ENCODE measurements around the gene ZBTB40.

The ZBTB40 gene

GRCh38 chr1:22451702-22452480, at the start of gene ZBTB40:
Gene ZBTB40 (plus strand): TSS chr1:22451851. CDS start chr1:22489949, 38,098 bp downstream.
- peak within 1 kb of the TSS; percentile 81 for H3K4me3 ChIP-seq (replicated peaks; ENCODE audit: low read depth, low read length)
- DNase-seq (ENCODE audit: extremely low read depth, low read depth) = peak; percentile 85
- no peak for TF ChIP-seq CTCF (IDR thresholded peaks at IDR 0.05; ENCODE audit: low read depth, low read length, missing control alignments)

GRCh38 chr1:22402356-22403053, 49.1 kb upstream of the ZBTB40 start:
- no peak for DNase-seq (ENCODE audit: extremely low read depth, low read depth)
- H3K4me3 ChIP-seq (replicated peaks; ENCODE audit: low read depth, low read length) = no peak overlapping the region
- TF ChIP-seq CTCF (IDR thresholded peaks at IDR 0.05; ENCODE audit: low read depth, low read length, missing control alignments) = no peak

- DNase-seq (ENCODE audit: extremely low read depth, low read depth) = no peak
- no peak overlapping the region for H3K4me3 ChIP-seq (replicated peaks; ENCODE audit: low read depth, low read length)
- no peak for TF ChIP-seq CTCF (IDR thresholded peaks at IDR 0.05; ENCODE audit: low read depth, low read length, missing control alignments)
Measured at GRCh38 chr1:22404486-22404885, 47.2 kb upstream of the ZBTB40 start.

- no peak for TF ChIP-seq CTCF (IDR thresholded peaks at IDR 0.05; ENCODE audit: low read depth, low read length, missing control alignments)
- H3K4me3 ChIP-seq (replicated peaks; ENCODE audit: low read depth, low read length) = no peak overlapping the region
- DNase-seq (ENCODE audit: extremely low read depth, low read depth) = no peak
Measured at GRCh38 chr1:22406722-22407495, 44.7 kb upstream of the ZBTB40 start.

- no peak for TF ChIP-seq CTCF (IDR thresholded peaks at IDR 0.05; ENCODE audit: low read depth, low read length, missing control alignments)
- DNase-seq (ENCODE audit: extremely low read depth, low read depth) = no peak
- no peak overlapping the region for H3K4me3 ChIP-seq (replicated peaks; ENCODE audit: low read depth, low read length)
Measured at GRCh38 chr1:22408230-22408629, 43.4 kb upstream of the ZBTB40 start.

GRCh38 chr1:22410401-22410800, 41.2 kb upstream of the ZBTB40 start:
- H3K4me3 ChIP-seq (replicated peaks; ENCODE audit: low read depth, low read length) = no peak overlapping the region
- TF ChIP-seq CTCF (IDR thresholded peaks at IDR 0.05; ENCODE audit: low read depth, low read length, missing control alignments) = no peak
- DNase-seq (ENCODE audit: extremely low read depth, low read depth) = no peak
